GM19043 (cell line): ENCODE measurements around the gene PATL2.
"Not testable (repeated sequence)": the region's sequence is repeated elsewhere in the genome, so short reads cannot be mapped to it uniquely, and the experiment has no call there.

Experiments
- ATAC-seq: cut with Tn5 transposase; IDR thresholded peaks from one replicate; pipeline ENCODE4 v1.9.1; 2021; ENCODE audit warnings: low read depth; ENCODE audit not compliant: unreplicated experiment

The PATL2 gene

GRCh38 chr15:44711096-44711742, at the start of gene PATL2, which contains the start of gene B2M:
TSS of gene PATL2 (minus strand) at chr15:44711323. CDS start at chr15:44676490, 34,833 bp downstream.
TSS of gene B2M (plus strand) at chr15:44711517. CDS start at chr15:44711547, 30 bp downstream.
- peak; percentile 76 for ATAC-seq

GRCh38 chr15:44753345-44753744, 42.2 kb upstream of the PATL2 start:
- ATAC-seq = no peak

GRCh38 chr15:44743454-44743853, 32.3 kb upstream of the PATL2 start:
- ATAC-seq = not testable (repeated sequence)

- not testable (repeated sequence) for ATAC-seq
These were observed 28.2 kb upstream of the PATL2 start for GRCh38 chr15:44739222-44739847.

GRCh38 chr15:44738340-44738984, 27.3 kb upstream of the PATL2 start:
- no peak for ATAC-seq

- no peak for ATAC-seq
These were observed 25.1 kb upstream of the PATL2 start, which contains the start of gene TRIM69 for GRCh38 chr15:44736181-44736765. TSS of gene TRIM69 (plus strand) at chr15:44736528. CDS start at chr15:44736705, 177 bp downstream.

GRCh38 chr15:44735482-44736180, 24.5 kb upstream of the PATL2 start:
- ATAC-seq = no peak

- no peak for ATAC-seq
These were observed 23.8 kb upstream of the PATL2 start for GRCh38 chr15:44734839-44735481.

- no peak for ATAC-seq
These were observed 18.4 kb upstream of the PATL2 start for GRCh38 chr15:44729408-44730127.

- ATAC-seq = peak; percentile 67
These were observed 17.7 kb upstream of the PATL2 start for GRCh38 chr15:44728576-44729407.

GRCh38 chr15:44728232-44728575, 17.1 kb upstream of the PATL2 start:
- ATAC-seq = not testable (repeated sequence)

GRCh38 chr15:44727485-44728231, 16.5 kb upstream of the PATL2 start:
- no peak for ATAC-seq

- ATAC-seq = peak; percentile 37
These were observed 15.7 kb upstream of the PATL2 start for GRCh38 chr15:44726568-44727484.

- no peak for ATAC-seq
These were observed 15.0 kb upstream of the PATL2 start for GRCh38 chr15:44726136-44726535.

GRCh38 chr15:44722011-44722410, 10.9 kb upstream of the PATL2 start:
- ATAC-seq = no peak

GRCh38 chr15:44720460-44721176, 9.5 kb upstream of the PATL2 start:
- no peak for ATAC-seq
